ENCODE data around the gene ZYG11B.
"Not testable (repeated sequence)": the region's sequence is repeated elsewhere in the genome, so short reads cannot be mapped to it uniquely, and the experiment has no call there.

The ZYG11B gene

GRCh38 chr1:52856026-52856425 is 129.8 kb downstream of the ZYG11B start:
- DNase-seq = no peak

GRCh38 chr1:52857443-52857842 is 131.2 kb downstream of the ZYG11B start:
- no peak for DNase-seq

DNA sequence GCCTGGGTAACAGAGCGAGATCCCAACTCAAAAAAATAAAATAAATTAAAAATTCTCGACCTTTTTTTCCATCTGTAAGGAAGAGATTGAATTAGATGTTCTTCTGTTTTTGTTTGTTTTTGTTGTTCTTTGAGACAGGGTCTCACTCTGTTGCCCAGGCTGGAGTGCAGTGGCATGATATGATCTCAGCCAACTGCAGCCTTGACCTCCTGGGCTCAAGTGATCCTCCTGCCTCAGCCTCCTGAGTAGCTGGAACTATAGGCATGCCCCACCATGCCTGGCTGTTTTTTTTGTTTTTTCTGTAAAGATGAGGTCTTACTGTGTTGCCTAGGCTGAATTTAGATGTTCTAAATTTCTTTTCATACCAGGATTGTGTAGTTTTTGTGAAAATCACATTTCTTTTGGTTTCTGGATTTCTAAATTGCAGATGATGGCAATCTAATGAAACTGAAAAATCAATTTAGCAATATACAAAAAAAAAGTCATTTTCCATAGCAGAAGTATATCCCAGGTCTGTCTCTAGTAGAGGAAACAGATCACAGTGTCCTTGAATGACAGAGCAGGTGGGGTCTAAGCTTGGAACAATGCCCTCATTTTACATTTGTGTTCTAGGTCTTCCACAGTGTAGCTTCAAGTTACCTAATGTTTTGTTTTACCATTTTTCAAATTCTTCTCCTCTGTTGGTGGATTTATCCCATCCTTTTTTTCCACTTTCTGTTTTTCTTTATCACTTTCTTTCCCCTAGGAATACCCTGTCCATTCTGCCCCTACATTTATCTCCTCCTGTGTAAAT is 136.6 kb downstream of the ZYG11B start:
- DNase-seq = no peak

GRCh38 chr1:52867087-52867863 is 141.0 kb downstream of the ZYG11B start:
- DNase-seq = no peak

GRCh38 chr1:52869727-52870126 is 143.5 kb downstream of the ZYG11B start:
- not testable (repeated sequence) for DNase-seq

- DNase-seq = no peak
These were observed 150.6 kb downstream of the ZYG11B start for GRCh38 chr1:52876843-52877242.

All from activated CD4-positive, alpha-beta T cell treated with anti-CD3 and anti-CD28 coated beads, Interleukin-2, amount 50 U/mL, for 1 hour (primary cell).